LoVo (cell line): ENCODE data around the gene KRT26.
"Not testable (repeated sequence)": the region's sequence is repeated elsewhere in the genome, so short reads cannot be mapped to it uniquely, and the experiment has no call there.

Source experiments
- DNase-seq: peaks from one replicate; pipeline ENCODE4 v3.0.0-alpha.2; 2016; ENCODE audit warnings: low spot score

KRT26 gene, protein sequence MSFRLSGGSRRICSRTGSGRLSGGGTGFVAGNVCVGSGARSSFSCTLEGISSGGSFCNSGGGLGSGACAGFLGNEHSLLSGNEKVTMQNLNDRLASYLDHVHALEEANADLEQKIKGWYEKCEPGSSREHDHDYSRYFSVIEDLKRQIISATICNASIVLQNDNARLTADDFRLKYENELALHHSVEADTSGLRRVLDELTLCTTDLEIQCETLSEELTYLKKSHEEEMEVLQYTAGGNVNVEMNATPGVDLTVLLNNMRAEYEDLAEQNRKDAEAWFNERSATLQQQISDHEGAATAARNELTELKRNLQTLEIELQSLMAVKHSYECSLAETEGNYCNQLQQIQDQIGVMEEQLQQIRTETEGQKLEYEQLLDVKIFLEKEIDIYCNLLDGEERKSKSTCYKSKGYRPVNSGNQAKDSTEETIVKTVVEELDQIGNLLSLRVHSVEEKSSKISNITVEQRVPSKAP

DNA sequence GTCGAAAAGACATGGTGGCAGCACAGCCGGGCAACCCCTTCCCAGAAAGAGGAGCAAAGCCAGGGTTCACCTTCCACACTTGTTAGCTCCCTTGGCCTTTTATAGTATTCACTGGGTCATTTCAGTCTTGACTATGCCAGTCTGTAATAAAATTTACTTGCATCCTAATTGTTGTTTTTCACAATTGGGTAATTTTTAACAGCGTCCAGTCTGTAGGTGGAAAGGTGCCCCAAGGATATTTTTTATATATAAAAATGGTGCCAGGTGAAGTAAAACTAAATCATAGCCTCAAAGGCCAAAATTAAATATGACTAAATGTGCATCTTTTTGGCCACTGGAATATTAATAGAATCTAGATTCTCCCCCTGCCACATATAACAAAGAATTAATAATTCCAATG, at the start of gene KRT26:
Gene KRT26, minus strand, starts transcription at position 101 of the 400 bp plus-strand sequence. Its CDS starts 88 bp downstream, at position 13.
- DNase-seq, result no peak

DNA sequence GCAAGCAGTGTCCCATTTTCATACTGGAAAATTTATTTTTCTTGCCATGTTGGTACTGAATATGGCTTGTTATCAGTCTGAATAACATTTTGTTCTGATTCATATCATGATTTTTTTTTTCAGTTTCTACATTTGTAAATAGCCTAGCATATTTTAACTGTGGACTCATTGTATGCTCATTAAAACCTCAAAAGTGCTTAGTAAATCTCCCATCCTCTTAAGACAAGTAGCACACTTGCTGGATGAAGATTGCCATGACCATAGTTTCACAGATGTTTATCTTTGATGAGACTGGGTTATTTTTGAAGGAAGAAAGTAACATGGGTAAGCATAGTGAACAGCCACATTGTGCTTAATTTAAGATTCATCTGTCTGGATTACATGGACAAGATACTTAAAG, 49.5 kb upstream of the KRT26 start:
- no peak for DNase-seq

DNA sequence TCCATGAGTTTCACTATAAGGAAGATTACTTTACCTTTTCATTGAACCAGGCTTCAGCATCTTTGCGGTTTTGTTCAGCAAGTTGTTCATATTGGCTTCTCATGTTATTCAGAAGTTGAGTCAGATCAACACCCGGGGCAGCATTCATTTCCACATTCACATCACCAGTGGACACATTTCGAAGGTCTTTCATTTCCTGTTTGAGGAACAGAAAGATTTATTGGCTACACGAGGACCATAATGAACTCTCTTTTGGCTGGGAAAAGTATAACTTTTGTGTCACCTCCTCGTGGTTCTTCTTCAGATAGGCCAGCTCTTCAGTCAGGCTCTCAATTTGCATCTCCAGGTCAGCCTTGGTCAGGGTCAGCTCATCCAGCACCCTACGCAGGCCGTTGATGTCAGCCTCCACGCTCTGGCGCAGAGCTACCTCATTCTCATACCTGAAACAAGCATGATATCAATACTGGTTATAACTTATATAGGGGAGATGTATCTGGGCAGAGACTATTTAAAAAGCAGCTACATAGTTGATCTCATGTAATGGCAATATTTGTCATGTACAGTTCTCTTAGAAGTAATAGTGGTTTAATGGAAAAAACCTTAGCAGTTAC, 48.3 kb upstream of the KRT26 start:
- no peak for DNase-seq

DNA sequence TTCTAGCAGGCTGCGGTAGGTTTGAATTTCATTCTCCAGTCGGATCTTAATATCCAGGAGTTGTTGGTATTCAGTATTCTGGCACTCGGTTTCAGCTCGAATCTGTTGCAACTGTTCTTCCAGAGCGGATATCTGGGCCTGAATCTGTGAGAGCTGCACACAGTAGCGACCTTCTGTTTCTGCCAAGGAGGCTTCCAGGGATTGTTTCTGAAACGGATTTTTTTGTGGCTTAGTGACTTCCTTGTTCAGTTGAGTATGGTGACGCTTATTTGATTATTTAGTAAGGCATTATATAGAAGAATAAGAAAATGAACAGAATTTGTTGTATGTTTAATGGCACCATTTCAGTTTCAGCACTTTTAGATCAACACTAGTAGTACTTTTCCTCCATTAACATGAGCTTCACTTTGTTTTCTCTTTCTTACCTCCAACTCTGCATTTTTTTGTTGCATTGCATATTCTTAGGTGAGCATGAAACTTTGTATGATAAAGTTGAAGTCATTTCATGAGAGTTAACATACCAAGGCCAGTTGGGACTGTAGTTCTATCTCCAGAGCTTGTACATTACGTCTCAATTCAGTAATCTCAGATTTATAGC, 47.6 kb upstream of the KRT26 start:
- no peak for DNase-seq

DNA sequence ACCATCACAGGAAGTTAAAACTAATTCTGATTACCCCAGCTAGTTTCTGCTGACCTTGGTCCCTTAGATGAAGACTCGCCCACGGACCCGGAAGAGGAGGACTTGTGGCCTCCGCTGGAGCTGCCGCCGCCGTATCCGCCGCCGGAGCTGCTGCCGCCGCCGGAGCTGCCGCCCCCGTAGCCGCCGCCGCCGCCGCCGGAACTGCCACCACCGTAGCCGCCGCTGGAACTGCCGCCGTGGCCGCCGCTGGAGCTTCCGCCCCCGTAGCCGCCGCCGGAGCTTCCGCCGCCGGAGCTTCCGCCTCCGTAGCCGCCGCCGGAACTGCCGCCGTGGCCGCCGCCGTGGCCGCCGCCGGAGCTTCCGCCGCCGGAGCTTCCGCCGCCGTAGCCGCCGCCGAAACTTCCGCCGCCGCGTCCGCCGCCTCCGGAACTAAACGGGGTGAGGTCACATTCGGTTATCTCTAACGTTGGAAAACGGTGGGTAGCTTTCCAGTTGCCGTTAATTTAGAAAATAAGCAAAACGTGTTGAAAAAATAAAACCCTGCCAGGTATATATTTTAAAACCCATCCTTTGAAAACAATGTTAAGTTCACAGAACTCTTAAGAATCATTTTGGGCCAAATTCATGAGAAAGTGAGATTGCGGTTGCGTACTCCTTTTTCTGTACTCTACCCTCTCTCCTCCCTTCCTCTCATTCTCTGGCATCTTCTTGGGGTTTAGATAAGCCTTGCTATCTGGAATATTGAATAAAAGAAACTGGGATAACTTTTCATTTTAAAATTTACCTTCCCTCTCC, 46.9 kb upstream of the KRT26 start:
- peak; percentile 87 for DNase-seq

DNA sequence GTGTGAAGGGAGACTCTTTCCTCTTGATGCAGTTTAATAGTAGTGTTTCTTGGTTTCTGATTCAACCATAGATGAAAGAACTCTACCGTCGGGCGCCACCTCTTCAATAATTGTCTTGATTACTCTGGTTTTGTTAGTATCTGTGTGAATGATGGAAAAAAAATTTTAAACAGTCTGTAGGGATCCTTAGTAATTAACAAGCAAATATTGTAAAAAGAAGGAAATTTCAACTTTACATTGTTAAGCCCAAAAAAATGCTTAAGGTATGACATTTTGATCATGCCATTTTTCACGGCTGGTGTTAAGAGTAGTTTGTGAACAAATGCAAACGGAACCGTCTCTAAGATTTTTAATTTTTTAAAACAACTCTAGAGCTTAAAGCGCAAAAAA, 46.3 kb upstream of the KRT26 start:
- no peak for DNase-seq

DNA sequence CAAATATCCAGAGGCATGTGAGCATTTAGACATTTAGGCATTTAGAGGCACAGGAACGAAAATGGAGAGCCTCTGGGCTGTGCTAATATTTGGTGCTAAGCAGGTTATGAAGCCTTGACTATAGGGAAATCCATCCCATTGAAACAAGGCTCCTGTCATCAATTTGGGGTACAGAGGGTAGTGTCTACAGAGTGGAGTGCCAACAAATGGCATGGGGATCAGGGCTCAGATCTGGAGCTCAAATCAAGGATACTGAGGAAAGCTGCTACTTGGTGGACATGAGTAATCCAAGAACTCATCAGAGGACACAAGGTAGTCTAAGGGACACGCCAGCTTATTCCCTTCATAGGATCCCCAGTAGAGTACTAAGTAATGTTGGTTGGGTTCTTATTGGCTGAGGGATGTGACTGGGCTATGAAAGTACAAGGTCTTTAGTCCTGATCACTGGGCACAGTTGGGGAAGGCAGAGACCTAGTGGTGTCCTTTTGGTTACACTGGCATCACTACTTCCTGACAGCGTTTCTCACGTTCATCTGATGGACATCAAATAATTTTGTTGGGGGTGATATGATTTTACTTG, 45.2 kb upstream of the KRT26 start:
- no peak for DNase-seq

DNA sequence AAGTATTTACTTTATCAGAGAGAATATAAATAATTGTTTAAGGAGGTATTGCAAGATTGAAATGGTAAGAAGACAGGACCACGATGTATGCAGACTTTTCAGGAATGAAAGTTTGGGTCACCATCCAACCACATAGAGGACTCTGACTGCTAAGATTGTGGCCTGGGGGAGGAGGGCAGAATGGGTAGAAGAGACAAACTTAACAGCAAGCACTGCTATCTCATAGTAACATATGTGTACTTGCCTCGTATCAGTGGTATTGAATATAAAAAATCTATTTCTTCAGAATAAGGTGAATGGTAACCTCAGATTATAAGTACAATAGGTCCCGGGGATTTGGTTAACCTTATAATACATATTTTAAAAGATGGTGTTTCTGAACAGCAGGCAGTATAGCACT, 44.6 kb upstream of the KRT26 start:
- DNase-seq, result no peak

DNA sequence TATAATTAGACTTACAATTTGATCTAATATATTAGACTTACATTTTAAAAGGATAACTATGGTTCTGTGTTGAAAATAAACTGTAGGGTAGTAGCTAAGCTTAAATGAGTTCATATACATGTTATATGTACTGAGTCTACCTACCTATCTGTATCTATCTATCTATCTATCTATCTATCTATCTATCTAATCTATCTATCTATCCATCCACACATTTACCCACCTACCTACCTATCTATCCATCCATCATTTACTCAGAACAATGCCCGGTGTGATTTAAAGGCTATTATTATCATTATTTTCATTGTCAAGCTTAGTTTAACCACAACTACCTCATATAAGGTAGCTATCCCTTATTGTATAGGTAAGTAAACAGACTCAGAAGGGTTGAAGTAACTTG, 43.4 kb upstream of the KRT26 start:
- DNase-seq, result no peak

DNA sequence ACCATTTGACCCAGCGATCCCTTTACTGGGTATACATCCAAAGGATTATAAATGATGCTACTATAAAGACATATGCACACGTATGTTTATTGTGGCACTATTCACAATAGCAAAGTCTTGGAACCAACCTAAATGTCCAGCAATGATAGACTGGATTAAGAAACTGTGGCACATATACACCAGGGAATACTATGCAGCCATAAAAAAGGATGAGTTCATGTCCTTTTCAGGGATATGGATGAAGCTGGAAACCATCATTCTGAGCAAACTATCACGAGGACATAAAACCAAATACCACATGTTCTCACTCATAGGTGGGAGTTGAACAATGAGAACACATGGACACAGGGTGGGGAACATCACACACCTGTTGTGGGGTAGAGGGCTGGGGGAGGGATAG, 42.7 kb upstream of the KRT26 start:
- DNase-seq, result not testable (repeated sequence)

DNA sequence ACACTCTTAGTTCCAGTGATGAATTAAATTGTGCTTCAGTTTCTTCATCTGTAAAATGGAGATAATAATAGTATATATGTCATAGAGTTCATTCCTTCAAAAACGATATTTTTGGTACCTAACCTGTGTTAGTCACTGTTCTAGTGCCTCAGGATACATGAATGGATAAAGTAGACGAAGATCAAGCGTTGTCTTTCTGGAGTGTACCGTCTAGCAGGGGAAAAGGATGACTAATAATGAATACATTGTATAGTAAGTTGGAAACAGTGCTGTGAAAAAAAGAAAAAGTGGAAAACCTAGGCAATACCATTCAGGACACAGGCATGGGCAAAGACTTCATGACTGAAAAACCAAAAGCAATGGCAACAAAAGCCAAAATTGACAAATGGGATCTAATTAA, 41.8 kb upstream of the KRT26 start:
- no peak for DNase-seq

DNA sequence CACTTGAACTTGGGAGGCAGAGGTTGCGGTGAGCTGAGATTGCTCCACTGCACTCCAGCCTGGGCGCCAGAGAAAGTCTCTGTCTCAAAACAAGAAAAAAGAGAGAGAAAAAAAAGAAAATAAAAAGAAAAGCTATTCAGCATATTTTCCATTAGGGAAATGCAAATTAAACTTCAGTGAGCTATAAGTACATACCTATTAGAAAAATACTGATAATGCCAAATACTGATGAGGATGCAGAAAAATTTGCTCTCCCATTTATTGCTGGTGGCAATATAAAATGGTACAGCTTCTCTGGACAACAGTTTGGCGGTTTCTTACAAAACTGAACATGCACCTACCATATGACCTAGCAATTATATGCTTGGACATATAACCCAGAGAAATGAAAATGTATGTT, 40.6 kb upstream of the KRT26 start:
- DNase-seq, result no peak

DNA sequence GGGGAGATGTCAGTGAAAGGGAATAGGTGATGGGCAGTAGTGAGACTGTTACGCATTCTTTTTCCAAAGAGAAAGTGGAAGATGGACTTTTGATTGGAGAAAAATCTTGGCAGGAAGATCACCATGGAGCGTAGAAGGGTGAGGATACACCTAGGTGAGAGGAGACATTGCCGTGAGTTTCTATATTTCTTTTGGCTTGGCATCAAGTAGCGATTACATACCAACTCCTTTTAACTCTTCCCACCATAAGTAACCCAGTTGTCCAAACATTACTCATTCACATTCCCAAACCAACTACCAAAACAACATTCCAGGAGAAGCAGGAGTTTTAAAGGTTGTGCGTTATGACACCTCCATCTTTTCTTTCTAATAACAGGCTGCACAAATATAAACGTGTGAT, 38.5 kb upstream of the KRT26 start:
- DNase-seq, result peak; percentile 67

DNA sequence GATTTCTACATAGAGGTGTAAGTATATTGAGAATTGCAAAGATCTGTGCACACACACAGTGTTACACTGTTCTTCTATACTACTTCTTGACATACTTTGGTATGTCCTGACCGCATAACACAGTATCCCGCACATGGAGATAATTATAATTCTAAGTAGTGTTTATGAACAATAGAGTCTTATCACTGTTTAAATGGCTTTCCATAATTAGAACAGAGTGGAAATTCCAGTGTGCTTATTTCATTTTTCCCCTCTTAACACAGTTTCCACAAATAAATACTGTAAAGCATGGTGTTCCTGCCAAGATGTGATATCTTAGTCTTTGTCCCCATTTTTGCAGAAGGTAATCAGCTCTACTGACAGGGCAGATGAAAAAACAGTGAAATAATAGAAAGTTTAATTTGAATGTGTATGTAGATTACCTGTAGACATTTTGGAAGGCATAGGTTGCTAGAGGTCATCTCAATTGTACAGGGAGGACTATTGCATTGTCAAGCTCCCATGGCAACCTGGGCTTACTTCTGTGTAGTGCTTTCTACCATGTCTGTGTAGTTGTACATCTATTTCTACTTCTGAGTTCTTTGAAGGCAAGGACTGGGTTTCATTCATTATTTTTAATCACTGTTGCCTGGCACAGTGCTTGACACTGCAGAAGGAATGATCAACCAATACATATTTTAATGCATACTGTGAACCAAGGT, 37.9 kb upstream of the KRT26 start:
- DNase-seq, result no peak

DNA sequence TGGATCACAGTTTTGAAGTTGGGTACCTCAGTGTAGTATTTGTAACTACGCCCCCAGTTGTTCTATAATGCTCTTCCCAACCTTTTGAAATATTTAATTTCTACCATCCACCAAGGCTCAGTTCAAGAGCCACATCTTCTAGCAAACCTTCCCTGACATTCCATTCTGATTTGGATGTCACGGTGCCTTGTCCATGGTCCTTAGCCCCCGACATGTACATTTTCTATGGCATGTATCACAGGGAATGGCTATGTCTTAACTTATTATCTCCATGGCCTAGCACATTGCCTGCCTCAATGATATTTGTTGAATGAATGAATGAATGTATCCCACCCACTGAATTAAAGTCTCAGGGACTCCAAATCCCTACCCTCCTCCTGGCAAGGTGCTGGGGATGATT, 34.1 kb upstream of the KRT26 start:
- DNase-seq, result no peak

DNA sequence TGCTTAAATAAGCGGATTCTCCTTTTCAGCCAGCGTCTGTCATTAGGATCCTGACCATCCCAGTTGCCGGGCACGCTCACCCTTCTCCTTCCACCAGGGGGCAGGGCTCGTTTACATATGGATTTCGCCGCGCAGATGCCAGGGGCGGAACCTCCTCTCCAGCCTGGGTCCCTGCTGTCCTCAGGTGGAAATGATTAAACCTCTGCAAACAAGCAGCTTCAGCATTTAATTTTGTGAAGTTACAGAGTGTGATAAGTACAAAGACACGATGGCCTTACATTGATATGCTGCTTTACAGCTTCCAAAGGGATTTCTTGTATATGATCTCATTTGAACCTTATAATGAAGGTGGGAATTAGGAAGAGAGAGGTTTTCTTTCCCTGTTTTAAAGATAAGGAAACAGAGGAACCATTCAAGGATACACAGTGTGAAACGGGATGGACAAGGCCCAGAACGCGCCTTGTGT, 31.6 kb upstream of the KRT26 start:
- peak; percentile 89 for DNase-seq

DNA sequence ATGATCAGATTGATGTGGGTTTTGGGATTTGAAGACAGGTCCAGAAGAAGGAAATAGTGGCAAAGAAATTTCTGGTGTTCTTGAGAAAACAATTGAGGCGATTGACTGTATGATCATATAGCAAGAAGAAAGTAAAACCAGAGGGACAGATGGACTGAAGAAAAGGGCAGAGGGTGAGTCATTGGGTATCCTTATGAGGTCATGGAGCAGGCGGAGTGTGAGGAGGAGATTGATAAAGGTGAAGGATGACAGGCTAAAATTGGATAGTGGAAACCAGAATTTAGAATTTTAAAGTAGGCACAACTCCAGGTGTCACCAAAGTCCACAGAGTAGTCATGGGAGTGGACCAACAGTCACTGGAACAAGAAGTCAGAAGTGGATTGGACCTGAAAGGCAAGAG, 29.2 kb upstream of the KRT26 start:
- DNase-seq, result no peak

DNA sequence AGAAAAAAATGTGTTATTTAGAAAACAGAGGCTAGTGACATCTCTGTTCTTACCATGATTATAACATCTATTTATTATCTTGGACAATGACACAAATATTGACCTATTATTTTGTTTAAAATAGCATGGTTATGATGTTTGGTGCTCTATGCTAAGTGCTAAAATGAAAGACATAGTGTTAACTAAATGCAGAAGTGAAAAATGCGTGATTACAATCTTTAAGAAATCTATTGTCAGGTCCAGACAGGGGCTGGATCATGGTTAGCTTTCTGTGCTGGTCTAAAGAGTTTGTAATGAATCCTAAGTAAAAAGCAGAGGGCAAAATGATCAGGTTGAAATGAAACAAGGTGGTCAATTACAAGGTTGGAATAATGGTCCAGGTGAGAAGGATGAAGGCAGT, 28.4 kb upstream of the KRT26 start:
- no peak for DNase-seq

DNA sequence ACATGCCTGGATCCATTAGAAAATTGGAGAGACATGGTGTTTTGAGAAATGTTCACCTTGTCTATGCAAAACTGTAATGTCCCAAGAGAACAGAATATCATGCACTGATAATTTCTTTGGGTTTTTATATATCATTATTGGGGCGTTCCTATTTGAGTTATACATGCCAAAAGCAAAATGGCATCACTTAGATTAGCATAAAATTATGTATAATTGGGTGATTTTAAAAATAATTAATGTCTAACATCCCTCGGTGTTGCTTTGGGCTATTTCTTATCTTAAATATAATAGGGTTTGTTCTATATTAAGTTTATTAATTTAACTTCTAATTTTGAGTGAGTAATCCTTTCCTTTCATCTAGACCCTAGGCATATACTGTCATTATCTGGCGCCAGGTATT, 27.9 kb upstream of the KRT26 start, which contains the start of gene KRT28:
Gene KRT28, minus strand, starts transcription at position 101 of the 400 bp plus-strand sequence. Its CDS starts 66 bp downstream, at position 35.
- DNase-seq, result no peak

DNA sequence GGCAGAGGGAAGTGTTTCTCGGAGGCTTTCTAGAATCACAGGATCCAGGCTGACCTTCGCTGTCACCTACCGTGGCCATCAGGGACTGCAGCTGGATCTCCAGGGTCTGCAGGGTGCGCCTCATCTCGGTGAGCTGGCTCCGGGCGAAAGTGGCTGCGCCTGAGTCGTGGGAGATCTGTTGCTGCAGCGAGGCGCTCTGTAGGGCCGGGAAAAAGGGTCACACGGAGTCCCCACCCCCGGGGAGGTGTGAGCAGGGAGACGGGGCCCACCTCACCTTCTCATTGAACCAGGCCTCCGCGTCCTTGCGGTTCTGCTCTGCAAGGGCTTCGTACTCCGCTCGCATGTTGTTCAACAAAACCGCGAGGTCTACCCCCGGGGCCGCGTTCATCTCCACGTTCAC, 24.8 kb upstream of the KRT26 start:
- no peak for DNase-seq

DNA sequence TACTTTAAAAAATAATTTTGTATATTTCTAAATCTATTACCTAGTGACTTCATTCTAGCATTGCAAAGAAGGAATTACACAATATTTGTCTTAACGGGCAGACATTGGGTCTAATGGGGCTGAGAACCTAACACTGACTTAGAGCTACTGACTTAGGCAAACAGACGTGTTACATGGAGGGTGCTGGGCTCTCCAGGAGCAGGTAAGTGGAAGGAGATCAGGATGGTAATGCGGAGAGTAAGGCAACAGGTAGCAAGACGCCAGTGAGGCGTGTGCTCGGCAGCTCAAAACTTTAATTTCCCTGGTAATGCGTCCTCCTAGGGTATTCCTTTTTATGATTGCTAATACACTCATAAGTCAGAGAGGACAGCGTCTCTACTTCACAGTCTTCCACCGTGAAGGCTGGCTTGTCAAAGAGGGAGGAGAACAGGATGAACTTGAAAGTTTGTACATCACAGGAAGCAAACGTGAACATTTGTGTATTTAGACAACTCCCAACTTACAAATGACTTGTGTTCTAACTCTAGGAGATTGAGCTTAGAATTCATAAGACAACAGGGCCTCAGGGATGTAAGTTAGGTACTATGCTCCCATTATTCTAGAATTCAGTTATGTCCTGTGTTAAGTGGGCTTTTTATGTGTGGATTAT, 23.1 kb upstream of the KRT26 start:
- no peak for DNase-seq
